ENCODE data around the gene TBC1D22A.

Gene TBC1D22A

DNA sequence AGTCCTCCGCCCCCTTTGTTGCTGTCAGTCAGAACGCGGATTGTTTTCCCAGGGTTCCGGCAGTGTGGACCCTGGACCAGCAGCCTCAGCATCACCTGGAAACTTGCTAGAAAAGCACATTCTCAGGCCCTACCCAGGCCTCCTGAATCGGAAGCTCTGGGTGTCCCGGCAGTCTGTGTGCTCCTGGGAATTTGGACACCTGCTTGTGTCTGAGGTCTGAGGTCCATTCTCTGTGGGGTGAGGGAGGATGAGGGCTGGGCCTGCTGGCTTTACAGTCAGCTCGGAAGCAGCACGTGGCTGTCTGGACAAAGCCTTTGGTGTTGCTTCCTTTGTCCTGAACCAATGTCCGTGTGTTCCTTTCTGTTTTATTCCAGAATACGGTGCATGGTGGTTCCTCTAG, 299.7 kb downstream of the TBC1D22A start:
- H3K4me3 ChIP-seq (ENCODE audit: low read depth, low read length) = no peak overlapping the region
- TF ChIP-seq, protein P1, sequence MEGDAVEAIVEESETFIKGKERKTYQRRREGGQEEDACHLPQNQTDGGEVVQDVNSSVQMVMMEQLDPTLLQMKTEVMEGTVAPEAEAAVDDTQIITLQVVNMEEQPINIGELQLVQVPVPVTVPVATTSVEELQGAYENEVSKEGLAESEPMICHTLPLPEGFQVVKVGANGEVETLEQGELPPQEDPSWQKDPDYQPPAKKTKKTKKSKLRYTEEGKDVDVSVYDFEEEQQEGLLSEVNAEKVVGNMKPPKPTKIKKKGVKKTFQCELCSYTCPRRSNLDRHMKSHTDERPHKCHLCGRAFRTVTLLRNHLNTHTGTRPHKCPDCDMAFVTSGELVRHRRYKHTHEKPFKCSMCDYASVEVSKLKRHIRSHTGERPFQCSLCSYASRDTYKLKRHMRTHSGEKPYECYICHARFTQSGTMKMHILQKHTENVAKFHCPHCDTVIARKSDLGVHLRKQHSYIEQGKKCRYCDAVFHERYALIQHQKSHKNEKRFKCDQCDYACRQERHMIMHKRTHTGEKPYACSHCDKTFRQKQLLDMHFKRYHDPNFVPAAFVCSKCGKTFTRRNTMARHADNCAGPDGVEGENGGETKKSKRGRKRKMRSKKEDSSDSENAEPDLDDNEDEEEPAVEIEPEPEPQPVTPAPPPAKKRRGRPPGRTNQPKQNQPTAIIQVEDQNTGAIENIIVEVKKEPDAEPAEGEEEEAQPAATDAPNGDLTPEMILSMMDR (IDR thresholded peaks at IDR 0.05; ENCODE audit: low read depth, low read length, missing control alignments) = no peak
- H3K36me3 ChIP-seq (replicated peaks) = no peaks in the 10 kb centered on the region
- H3K27me3 ChIP-seq (replicated peaks) = no peaks in the 10 kb centered on the region
- in situ Hi-C loops (cut with HindIII; ENCODE audit: low pct_ligation_motif_present, low sequenced_read_pairs) = no loop called here
- DNase-seq = no peak
- no peak overlapping the region for H3K27ac ChIP-seq

DNA sequence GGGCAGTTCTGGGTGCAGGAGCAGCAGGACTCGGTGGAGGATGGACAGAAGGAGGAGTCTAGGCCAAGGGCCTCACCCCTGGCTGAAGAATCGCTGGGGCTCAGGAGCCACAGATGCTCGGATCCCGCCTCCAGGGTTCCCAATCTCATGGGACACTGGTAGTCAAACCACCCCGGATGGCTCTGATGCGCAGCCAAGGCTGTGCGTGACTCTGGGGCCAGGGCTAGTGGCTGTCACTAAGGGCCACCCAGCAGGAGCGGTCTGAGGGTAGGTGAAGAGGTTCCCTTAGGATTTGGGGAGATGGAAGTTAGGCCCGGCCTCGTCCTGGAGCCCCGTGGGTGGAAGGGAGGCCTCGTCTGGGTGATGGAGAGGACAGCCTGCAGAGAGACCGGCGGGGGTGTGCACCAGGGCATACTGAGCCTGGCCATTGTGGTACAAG, 300.6 kb downstream of the TBC1D22A start:
- Histone ChIP-seq H3K27ac (no peak overlapping the region), H3K27me3 (replicated peaks) (no peaks in the 10 kb centered on the region), H3K4me3 (ENCODE audit: low read depth, low read length) (no peak overlapping the region), H3K36me3 (replicated peaks) (no peaks in the 10 kb centered on the region)
- DNase-seq = no peak
- TF ChIP-seq, protein P1 (IDR thresholded peaks at IDR 0.05; ENCODE audit: low read depth, low read length, missing control alignments) = no peak
- in situ Hi-C loops (cut with HindIII; ENCODE audit: low pct_ligation_motif_present, low sequenced_read_pairs) = no loop called here

DNA sequence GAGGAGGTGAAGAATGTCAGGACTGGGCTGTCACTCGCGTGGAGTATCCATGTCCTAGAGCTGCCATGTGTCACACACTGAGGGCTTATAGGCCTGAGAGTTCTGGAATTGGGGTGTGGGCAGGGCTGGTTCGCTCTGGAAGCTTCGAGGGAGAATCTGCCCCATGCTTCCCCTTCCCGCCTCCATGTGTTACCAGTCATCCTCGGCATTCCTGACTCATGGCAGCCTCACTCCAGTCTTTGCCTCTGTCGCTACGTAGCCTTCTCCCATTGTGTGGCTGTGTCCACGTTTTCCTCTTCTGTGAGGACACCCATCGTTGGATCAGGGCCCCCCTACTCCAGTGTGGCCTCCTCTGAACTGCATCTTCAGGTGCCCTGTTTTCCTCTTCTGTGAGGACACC, 301.2 kb downstream of the TBC1D22A start:
- Histone ChIP-seq H3K36me3 (replicated peaks) (no peaks in the 10 kb centered on the region), H3K4me3 (ENCODE audit: low read depth, low read length) (no peak overlapping the region), H3K27ac (no peak overlapping the region), H3K27me3 (replicated peaks) (no peaks in the 10 kb centered on the region)
- in situ Hi-C loops (cut with HindIII; ENCODE audit: low pct_ligation_motif_present, low sequenced_read_pairs) = no loop called here
- TF ChIP-seq, protein P1 (IDR thresholded peaks at IDR 0.05; ENCODE audit: low read depth, low read length, missing control alignments) = no peak
- DNase-seq = no peak

DNA sequence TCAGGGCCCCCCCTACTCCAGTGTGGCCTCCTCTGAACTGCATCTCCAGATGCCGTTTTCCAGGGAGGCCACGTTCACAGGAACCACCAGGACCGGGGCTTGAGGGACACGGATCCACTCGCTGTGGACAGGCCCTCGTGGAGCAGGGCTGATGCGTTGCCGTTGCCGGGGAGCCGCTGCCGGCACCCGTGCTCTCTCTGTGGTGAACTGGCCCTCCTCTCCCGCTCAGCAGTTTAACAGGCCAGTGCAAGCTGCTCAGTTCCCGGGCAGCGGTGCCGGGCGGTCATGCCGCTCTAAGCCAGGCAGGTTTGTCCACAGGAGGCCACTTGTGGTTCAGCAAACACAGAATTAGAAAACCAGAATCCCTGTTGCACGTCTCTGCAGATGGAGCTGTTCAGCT, 301.6 kb downstream of the TBC1D22A start:
- TF ChIP-seq, protein P1 (IDR thresholded peaks at IDR 0.05; ENCODE audit: low read depth, low read length, missing control alignments) = no peak
- in situ Hi-C loops (cut with HindIII; ENCODE audit: low pct_ligation_motif_present, low sequenced_read_pairs) = no loop called here
- no peaks in the 10 kb centered on the region for H3K27me3 ChIP-seq (replicated peaks)
- DNase-seq = no peak
- no peak overlapping the region for H3K4me3 ChIP-seq (ENCODE audit: low read depth, low read length)
- no peaks in the 10 kb centered on the region for H3K36me3 ChIP-seq (replicated peaks)
- no peak overlapping the region for H3K27ac ChIP-seq

DNA sequence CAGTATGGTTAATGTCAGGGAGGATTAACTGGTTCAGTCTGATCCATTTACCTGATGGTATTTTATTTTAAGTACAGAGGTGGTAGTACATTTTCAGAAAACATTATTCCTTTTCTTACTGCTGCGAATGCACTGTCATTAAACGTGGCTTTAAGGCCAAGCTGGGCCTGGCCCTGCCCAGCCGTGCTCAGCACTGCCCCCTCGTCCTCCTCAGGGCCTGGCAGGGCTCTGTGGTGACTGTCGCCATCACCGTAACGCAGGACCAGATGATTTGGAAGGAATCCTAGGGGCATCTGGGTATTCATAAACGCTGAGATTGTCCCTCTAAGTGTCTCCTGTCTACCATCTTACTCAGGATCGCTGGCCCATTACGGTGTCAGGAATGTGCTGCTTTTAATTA, 302.0 kb downstream of the TBC1D22A start:
- DNase-seq = no peak

More for the DNA sequence above, 302.0 kb downstream of the TBC1D22A start:
- Histone ChIP-seq H3K36me3 (replicated peaks) (no peaks in the 10 kb centered on the region), H3K27ac (no peak overlapping the region), H3K4me3 (ENCODE audit: low read depth, low read length) (no peak overlapping the region), H3K27me3 (replicated peaks) (no peaks in the 10 kb centered on the region)
- TF ChIP-seq, protein P1 (IDR thresholded peaks at IDR 0.05; ENCODE audit: low read depth, low read length, missing control alignments) = no peak
- in situ Hi-C loops (cut with HindIII; ENCODE audit: low pct_ligation_motif_present, low sequenced_read_pairs) = no loop called here
